AG09319 (cell line): Measurements from ENCODE around the gene TRIM46.

Source experiments
- DNase-seq: peaks from one replicate; pipeline ENCODE4 v3.0.0-alpha.2; 2010; ENCODE audit warnings: low read depth; ENCODE audit errors: extremely low read depth
- CTCF ChIP-seq: IDR thresholded peaks from 2 replicates; pipeline ENCODE4 v1.5.1; 2011; ENCODE audit warnings: low read depth, mild to moderate bottlenecking, inconsistent platforms, low read length, moderate library complexity

TRIM46 gene

GRCh38 chr1:155202731-155203515 lies 29.3 kb downstream of the TRIM46 start:
- TF ChIP-seq CTCF: no peak
- no peak for DNase-seq

GRCh38 chr1:155205035-155205434 lies 31.4 kb downstream of the TRIM46 start:
- TF ChIP-seq CTCF: no peak

GRCh38 chr1:155205969-155206593 lies 32.4 kb downstream of the TRIM46 start:
- TF ChIP-seq CTCF: no peak
- no peak for DNase-seq

More at GRCh38 chr1:155205035-155205434, 31.4 kb downstream of the TRIM46 start:
- DNase-seq: no peak

- no peak for DNase-seq
- peak; percentile 87 for TF ChIP-seq CTCF
These were observed 33.5 kb downstream of the TRIM46 start for GRCh38 chr1:155206891-155207805.

GRCh38 chr1:155207806-155208540 lies 34.3 kb downstream of the TRIM46 start, which contains the start of gene THBS3:
TSS of gene THBS3 (minus strand) at chr1:155207897. CDS start at chr1:155207876, 21 bp downstream.
- TF ChIP-seq CTCF: no peak
- no peak for DNase-seq

GRCh38 chr1:155208541-155209311 lies 35.1 kb downstream of the TRIM46 start, which contains the start of gene MTX1:
TSS of gene MTX1 (plus strand) at chr1:155208695. CDS start at chr1:155208805, 110 bp downstream.
- no peak for TF ChIP-seq CTCF
- DNase-seq: peak; percentile 76
